Measurements from ENCODE around the gene CDC26. TPM values are rescaled to one million over a fixed set of nuclear protein-coding genes. Genes with fewer than 3 reads are reported as not detected.

Gene CDC26
- total RNA-seq: 35.7 and 37.5 TPM in 2 replicates

- intact Hi-C loops (cut with micrococcal nuclease): loop anchor here (1.0 to 10.0 kb wide), 15 partner anchors 43 to 1793 kb away; partner anchors contain the start of genes ALAD, C9orf43, DNAJC25 and FKBP15
Measured at GRCh38 chr9:113275157-113276131, at the start of gene CDC26, which contains the start of gene PRPF4. CDC26 (minus strand) TSS chr9:113275572; CDS start chr9:113272507, 3,065 bp downstream. PRPF4 (plus strand) TSS chr9:113275658; CDS start chr9:113275744, 86 bp downstream.

DNA sequence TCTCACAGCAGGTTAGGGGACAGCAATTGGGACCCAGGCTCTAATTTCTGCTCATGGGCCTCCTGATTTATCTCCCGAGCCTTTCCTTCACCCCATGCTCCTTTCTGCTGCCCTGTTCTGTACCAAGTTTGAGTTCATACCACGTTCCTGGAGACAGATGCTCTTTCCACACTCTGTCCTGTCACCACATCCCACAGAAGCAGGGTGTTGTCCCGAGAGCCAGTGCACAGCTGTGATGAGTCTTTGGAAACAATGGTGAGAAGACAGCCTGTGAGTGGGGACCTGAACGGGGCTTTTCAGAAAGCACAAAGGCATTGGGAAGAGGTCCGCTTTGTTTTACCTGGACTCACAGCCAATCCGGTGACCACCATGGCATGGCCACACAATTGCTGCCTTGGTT, 47.3 kb upstream of the CDC26 start:
- intact Hi-C loops (cut with micrococcal nuclease): no loop called here

DNA sequence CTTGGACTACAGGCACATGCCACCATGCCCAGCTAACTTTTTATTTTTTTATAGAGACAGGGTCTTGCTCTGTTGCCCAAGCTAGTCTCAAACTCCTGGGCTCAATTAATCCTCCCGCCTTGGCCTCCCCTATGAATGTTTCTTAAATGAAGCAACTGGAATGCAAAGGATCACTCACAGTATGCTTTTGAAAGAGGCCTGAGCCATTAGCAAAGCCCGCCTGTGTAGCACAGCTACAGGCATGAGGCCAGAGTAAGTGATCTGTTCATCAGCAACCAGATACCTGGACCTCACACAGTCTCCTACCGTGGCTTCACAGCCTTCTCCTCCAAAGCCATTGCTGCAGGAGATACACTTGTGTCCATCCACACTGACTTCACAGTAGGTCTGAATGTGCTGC, 44.7 kb upstream of the CDC26 start:
- intact Hi-C loops (cut with micrococcal nuclease): no loop called here

GRCh38 chr9:113319054-113319453, 43.7 kb upstream of the CDC26 start:
- intact Hi-C loops (cut with micrococcal nuclease): no loop called here

GRCh38 chr9:113317777-113318176, 42.4 kb upstream of the CDC26 start:
- intact Hi-C loops (cut with micrococcal nuclease): no loop called here

GRCh38 chr9:113316030-113316429, 40.7 kb upstream of the CDC26 start:
- intact Hi-C loops (cut with micrococcal nuclease): no loop called here

DNA sequence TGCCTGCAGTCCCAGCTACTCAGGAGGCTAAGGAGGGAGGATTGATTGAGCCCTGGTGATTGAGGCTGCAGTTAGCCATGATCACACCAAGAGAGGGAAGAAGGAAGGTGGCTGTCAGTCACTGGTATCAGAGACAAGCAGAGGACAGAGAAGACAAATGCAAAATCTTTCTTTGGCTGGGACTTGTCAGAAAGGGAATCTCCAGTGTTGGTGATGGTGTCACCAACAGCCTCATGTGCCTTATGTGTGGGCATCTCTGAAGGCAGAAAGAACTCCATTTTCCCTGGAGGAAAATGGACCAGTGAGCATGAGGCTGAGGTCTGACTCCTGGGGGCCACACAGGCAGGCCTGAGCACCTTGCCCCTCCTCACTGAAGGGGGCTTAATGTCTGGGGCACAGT, 39.9 kb upstream of the CDC26 start:
- intact Hi-C loops (cut with micrococcal nuclease): no loop called here

GRCh38 chr9:113313261-113313660, 37.9 kb upstream of the CDC26 start:
- intact Hi-C loops (cut with micrococcal nuclease): no loop called here

DNA sequence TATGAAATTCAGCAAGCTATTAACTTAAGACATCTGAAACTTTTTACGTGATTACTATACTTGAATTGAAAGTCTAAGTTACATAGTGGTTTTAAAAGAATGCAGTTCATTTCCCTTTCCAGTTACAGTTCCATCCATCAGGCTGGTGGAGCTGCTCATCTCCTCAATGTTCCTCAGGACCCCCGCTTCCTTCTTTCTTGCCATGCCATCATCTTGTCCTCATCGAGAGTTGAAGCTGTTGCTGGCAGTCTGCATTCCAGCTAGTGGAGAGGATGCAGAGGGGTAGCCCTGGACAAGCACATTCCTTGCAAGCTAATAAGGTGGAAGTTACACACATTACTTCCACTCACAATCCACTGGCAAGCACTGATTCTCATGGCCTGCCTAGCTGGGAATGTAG, 36.6 kb upstream of the CDC26 start:
- intact Hi-C loops (cut with micrococcal nuclease): no loop called here

GRCh38 chr9:113310538-113310937, 35.2 kb upstream of the CDC26 start:
- intact Hi-C loops (cut with micrococcal nuclease): no loop called here

GRCh38 chr9:113309204-113309813, 33.9 kb upstream of the CDC26 start:
- intact Hi-C loops (cut with micrococcal nuclease): loop anchor here (1.0 kb wide), 6 partner anchors 35 to 349 kb away; partner anchors contain the start of genes ALAD and HDHD3

GRCh38 chr9:113307396-113307975, 32.1 kb upstream of the CDC26 start:
- intact Hi-C loops (cut with micrococcal nuclease): no loop called here

- intact Hi-C loops (cut with micrococcal nuclease): no loop called here
Measured at GRCh38 chr9:113306566-113306965, 31.2 kb upstream of the CDC26 start.

DNA sequence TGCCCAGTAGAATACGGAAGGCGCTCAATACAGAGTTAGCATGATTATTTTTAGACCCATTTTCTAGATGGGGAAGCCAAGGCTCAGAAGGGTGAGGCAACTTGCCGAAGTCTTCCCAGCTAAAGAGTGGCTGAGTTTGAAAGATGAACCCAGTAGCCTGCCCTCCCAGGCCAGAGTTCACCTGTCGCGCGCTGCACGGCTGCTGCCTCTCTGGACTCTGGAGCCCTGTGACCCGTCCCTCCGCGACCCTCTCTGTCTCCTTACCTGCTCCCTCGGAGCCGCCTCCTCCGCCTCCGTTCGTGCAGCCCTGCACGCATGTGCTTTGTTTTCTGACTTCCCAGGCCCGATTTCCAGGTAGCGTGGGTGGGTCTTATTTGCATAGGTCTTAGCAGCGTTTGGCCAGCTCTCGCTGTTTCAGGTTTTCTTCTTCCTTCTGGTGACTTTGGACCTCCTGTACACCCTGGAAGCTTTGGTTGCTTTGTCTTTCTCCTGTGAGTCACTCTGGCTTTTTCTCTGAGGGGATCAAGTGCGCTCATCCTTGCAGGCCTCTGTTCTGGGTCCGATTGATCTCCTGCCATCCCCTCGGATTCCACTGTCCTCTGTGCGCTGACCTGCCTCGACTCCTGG, 27.5 kb upstream of the CDC26 start, which contains the start of gene RNF183:
RNF183 (minus strand) TSS at position 585 of the 627 bp plus-strand sequence. CDS start 5,192 bp downstream, outside the sequence.
- intact Hi-C loops (cut with micrococcal nuclease): no loop called here

GRCh38 chr9:113301548-113301947, 26.2 kb upstream of the CDC26 start:
- intact Hi-C loops (cut with micrococcal nuclease): no loop called here

DNA sequence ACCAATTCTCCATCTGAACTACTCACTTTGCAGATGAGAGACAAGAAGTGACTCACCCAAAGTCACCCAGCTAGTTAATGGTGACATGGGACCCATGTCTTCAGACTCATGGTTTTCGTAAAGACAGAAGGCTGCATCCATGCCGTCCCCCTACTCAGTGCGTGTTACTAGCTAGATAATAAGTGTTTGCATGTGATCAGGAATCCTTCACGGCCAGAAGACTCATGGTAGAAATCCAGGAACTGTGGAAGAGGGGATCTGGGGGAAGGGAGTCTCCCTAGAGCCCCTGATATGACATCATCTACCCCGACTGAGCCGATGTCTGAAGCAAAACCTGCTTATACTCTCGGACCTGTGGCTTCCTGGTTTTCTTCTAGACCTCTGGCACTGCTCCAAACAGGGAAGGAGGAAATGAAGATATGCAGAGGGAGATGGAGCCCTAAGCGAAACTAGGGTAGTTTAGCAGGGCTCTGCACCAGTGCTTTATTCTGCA, 24.5 kb upstream of the CDC26 start:
- intact Hi-C loops (cut with micrococcal nuclease): no loop called here

DNA sequence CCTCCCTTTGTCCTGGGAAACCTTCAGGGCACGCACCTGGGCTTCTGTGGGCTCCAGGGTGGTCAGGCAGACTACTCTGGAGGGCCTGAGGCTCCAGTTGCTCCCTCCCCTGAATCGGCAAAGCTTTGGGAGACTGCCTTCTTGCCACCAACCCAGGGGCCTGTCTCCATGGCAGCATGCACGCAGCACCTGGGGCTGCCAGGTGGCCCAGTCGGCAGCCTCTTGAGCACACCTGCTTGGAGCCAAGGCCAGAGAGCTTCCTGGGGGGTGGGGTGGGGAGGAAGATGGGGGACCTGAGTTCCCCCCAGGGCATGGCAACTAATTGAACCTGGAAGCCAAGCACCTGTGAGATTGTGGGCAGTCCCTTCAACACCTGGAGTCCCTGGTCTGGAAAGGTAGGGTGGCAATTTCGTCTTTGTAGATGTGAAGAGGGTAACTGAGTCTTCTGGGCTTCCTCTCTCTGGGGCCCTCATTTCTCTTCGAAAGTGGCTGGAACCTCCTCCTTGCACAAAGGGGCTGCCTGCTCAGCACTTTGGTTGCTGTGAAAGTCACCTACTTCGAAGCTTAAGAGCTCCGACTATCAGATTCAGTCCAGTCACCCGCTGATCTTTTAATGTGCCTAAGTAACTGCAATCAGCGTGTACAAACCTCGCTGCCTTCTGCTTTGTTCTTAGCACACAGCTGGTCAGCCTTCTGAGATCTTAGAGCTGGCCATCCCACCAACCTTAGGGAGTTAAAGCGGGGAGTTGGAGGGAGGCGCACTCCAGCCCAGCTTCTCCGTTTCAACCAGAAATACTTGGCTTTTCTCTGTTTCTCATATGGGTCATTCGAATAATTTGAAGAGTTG, 23.8 kb upstream of the CDC26 start:
- intact Hi-C loops (cut with micrococcal nuclease): no loop called here

DNA sequence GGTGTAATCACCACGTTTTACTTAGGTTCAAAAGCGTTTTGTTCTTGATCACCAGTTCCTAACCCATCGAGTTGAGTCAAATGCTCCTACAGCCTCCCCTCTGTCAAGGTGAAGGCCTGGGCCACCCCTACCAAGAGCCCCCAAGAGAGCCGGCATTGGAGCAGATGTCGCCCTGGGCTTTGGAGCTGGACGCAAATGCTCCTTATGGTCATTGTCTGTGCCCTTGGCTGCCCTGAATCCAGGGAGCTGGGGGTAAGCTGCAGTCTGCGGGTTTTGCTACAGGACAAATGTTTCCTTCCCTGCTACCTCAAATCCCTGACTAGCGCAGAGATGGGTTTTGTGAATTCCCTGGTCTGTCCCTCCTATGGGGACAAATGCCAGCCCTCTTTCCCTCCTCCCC, 22.9 kb upstream of the CDC26 start:
- intact Hi-C loops (cut with micrococcal nuclease): no loop called here

DNA sequence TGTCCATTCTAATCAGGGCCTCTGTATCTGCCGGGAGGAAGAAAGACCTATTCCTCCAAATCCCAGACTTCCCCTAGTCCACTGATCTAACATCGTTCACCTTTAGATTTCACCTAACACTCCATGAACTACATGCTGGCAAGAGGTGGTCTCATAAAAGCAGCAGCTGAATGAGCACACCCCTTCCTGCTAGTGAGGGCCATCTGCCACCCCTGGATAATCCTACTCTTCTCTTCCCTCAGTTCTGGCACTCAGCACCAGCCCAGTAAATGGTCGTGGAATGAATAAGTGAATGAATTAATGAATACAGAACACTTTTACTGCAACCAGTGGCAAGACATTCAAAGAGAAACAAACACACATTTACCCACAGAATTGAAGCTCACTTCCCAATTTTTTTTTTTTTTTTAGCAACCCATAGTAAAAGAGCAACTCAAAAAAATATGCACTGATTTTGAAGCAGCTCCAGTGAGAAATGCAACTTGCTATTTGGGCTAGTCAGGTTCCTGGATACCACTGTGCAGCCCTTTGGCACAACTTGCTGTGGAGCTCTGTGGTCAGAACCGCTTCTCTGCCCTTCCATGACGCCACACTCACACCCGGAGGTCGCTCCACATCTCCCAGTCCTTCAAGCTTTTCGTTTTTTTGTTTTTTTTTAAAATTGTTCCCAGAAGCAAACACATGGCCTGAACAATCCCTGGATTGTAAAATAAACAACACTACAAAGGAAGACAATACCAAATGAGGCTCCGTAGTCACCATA, 21.6 kb upstream of the CDC26 start:
- intact Hi-C loops (cut with micrococcal nuclease): no loop called here

All from T-helper 1 cell treated with Interleukin-12 subunit alpha and Interleukin-12 subunit beta and Interleukin-4 antibody, amounts not matched to agents 30 ng/mL and 1 ng/mL, for 36 hours (primary cell).